Right ventricle myocardium inferior (tissue), 1 donor: ENCODE data around the gene PPP1R1C. TPM values are rescaled to one million over a fixed set of nuclear protein-coding genes. Genes with fewer than 3 reads are reported as not detected.
"Not testable (repeated sequence)": the region's sequence is repeated elsewhere in the genome, so short reads cannot be mapped to it uniquely, and the experiment has no call there.

Source experiments
- ATAC-seq: fragments of 200-7000 bp; cut with Tn5 transposase; one replicate; pipeline ENCODE4 v1.9.1; 2020; ENCODE audit warnings: mild to moderate bottlenecking, moderate library complexity
- DNase-seq: peaks from one replicate; pipeline ENCODE4 v3.0.0; 2021; ENCODE audit errors: missing footprints
- intact Hi-C: fragments of 100-400 bp; cut with DNase I; formaldehyde crosslinking; loops from one replicate; pipeline ENCODE4 v1.11.0; 2022
- long read RNA-seq: library from polyadenylated mRNA; unstranded; transcript quantifications from one replicate; pipeline ENCODE4 v2.0.0, GENCODE V29; 2021
- total RNA-seq: library from RNA; stranded (reverse); fragmentation: NEBNext Ultra II Directional; extraction: Animal tissue kit (Norgen Biotek cat#: 25700); gene quantifications from one replicate; pipeline ENCODE4 v1.2.1, GENCODE V29; 2021
- donor health status: DM: no; HTN: yes; CAD: no; lungs with severe emphysema.

PPP1R1C gene
- 24.0 TPM for total RNA-seq
- long read RNA-seq, transcript PPP1R1C-202 (6 exons, 3,004 nt) = major isoform, 16 of 17 reads
- long read RNA-seq, partial matches to known transcripts = 1 of 17 reads
- long read RNA-seq, other reads (novel, unspliced or antisense) = 0 of 17 reads

- intact Hi-C loops = loop anchor here (2.0 to 5.0 kb wide), 2 partner anchors 69 to 93 kb away; partner anchors contain the start of gene ITPRID2
- peak; percentile 46 for ATAC-seq
- no peak for DNase-seq
Observed at GRCh38 chr2:181985632-181986205, at the start of gene PPP1R1C. Gene PPP1R1C (plus strand): TSS chr2:181985853. CDS start chr2:181986111, 258 bp downstream.

GRCh38 chr2:181937473-181937872 lies 48.2 kb upstream of the PPP1R1C start:
- DNase-seq (peak; percentile 21), ATAC-seq (peak; percentile 56)
- intact Hi-C loops = no loop called here

- ATAC-seq = no peak
- intact Hi-C loops = no loop called here
- no peak for DNase-seq
Observed at GRCh38 chr2:181943411-181944124, 42.1 kb upstream of the PPP1R1C start.

GRCh38 chr2:181944164-181944913 lies 41.3 kb upstream of the PPP1R1C start:
- DNase-seq (no peak), ATAC-seq (no peak)
- intact Hi-C loops = no loop called here

GRCh38 chr2:181944914-181945291 lies 40.8 kb upstream of the PPP1R1C start:
- DNase-seq = no peak
- intact Hi-C loops = no loop called here
- no peak for ATAC-seq

- intact Hi-C loops = no loop called here
- ATAC-seq = no peak
- no peak for DNase-seq
Observed at GRCh38 chr2:181946444-181947127, 39.1 kb upstream of the PPP1R1C start.

- DNase-seq = no peak
- ATAC-seq = no peak
- intact Hi-C loops = no loop called here
Observed at GRCh38 chr2:181947273-181947672, 38.4 kb upstream of the PPP1R1C start.

GRCh38 chr2:181948227-181948626 lies 37.4 kb upstream of the PPP1R1C start:
- no peak for DNase-seq

GRCh38 chr2:181949047-181949446 lies 36.6 kb upstream of the PPP1R1C start:
- ATAC-seq = no peak
- no peak for DNase-seq
- intact Hi-C loops = no loop called here

More at GRCh38 chr2:181948227-181948626, 37.4 kb upstream of the PPP1R1C start:
- ATAC-seq = no peak
- intact Hi-C loops = no loop called here

GRCh38 chr2:181952404-181953226 lies 33.0 kb upstream of the PPP1R1C start:
- ATAC-seq = no peak
- no peak for DNase-seq
- intact Hi-C loops = loop anchor here (5.0 kb wide), 1 partner anchor 210 kb away; no protein-coding TSS in a partner anchor

GRCh38 chr2:181953881-181954537 lies 31.6 kb upstream of the PPP1R1C start:
- ATAC-seq (no peak), DNase-seq (no peak)
- intact Hi-C loops = loop anchor here (5.0 kb wide), 1 partner anchor 212 kb away; no protein-coding TSS in a partner anchor

- intact Hi-C loops = loop anchor here (5.0 kb wide), 1 partner anchor 212 kb away; no protein-coding TSS in a partner anchor
- no peak for DNase-seq
Observed at GRCh38 chr2:181954538-181954883, 31.1 kb upstream of the PPP1R1C start.

GRCh38 chr2:181955010-181955409 lies 30.6 kb upstream of the PPP1R1C start:
- intact Hi-C loops = no loop called here
- DNase-seq = no peak
- no peak for ATAC-seq

More at GRCh38 chr2:181954538-181954883, 31.1 kb upstream of the PPP1R1C start:
- ATAC-seq = no peak

GRCh38 chr2:181955866-181956265 lies 29.8 kb upstream of the PPP1R1C start:
- ATAC-seq, DNase-seq, intact Hi-C loops: not testable (repeated sequence)

- DNase-seq (no peak), ATAC-seq (no peak)
- intact Hi-C loops = no loop called here
Observed at GRCh38 chr2:181957668-181958067, 28.0 kb upstream of the PPP1R1C start.

- intact Hi-C loops = no loop called here
- DNase-seq = no peak
- ATAC-seq = no peak
Observed at GRCh38 chr2:181958726-181959125, 26.9 kb upstream of the PPP1R1C start.

- intact Hi-C loops = no loop called here
- ATAC-seq (no peak), DNase-seq (no peak)
Observed at GRCh38 chr2:181959508-181959907, 26.1 kb upstream of the PPP1R1C start.
